SK-N-SH treated with all-trans-retinoic acid at 6 μM for 48 hours (cell line): Measurements from ENCODE around the gene GNAQ.

ENCODE experiments used
- ATAC-seq: fragments of 200-7000 bp; cut with Tn5 transposase; 3 replicates; pipeline ENCODE4 v1.9.1; 2020; ENCODE audit warnings: mild to moderate bottlenecking, moderate library complexity
- ARNTL ChIP-seq: fragments of 450-650 bp; formaldehyde crosslinking; IDR thresholded peaks from 2 replicates; pipeline ENCODE4 v1.5.0; 2020; ENCODE audit warnings: low read depth, mild to moderate bottlenecking, moderate library complexity, borderline replicate concordance
- BACH2 ChIP-seq: fragments of 250-450 bp; sonication (Bioruptor Pico); IDR thresholded peaks from 2 replicates; pipeline ENCODE4 v1.9.0; 2021; ENCODE audit warnings: mild to moderate bottlenecking, borderline replicate concordance
- CREB5 ChIP-seq: fragments of 250-450 bp; sonication (Bioruptor Pico); IDR thresholded peaks from 2 replicates; pipeline ENCODE4 v1.5.1; 2020; ENCODE audit warnings: low read depth, mild to moderate bottlenecking, moderate library complexity
- CSDC2 ChIP-seq: fragments of 250-450 bp; sonication (Bioruptor Pico); IDR thresholded peaks from 2 replicates; pipeline ENCODE4 v1.5.0; 2020; ENCODE audit warnings: mild to moderate bottlenecking, moderate library complexity
- CSRNP3 ChIP-seq: fragments of 250-450 bp; sonication (Bioruptor Pico); IDR thresholded peaks from 2 replicates; pipeline ENCODE4 v1.5.1; 2021; ENCODE audit warnings: mild to moderate bottlenecking, moderate library complexity
- ESRRG ChIP-seq: fragments of 250-450 bp; sonication (Bioruptor Pico); IDR thresholded peaks from 2 replicates; pipeline ENCODE4 v1.6.1; 2021; ENCODE audit warnings: mild to moderate bottlenecking
- GLIS3 ChIP-seq: fragments of 250-450 bp; sonication (Bioruptor Pico); IDR thresholded peaks from 2 replicates; pipeline ENCODE4 v1.5.0; 2020; ENCODE audit warnings: mild to moderate bottlenecking, moderate library complexity
- ISL1 ChIP-seq: fragments of 250-450 bp; sonication (Bioruptor Pico); IDR thresholded peaks from 2 replicates; pipeline ENCODE4 v2.1.2; 2022; ENCODE audit warnings: mild to moderate bottlenecking, moderate library complexity
- OSR1 ChIP-seq: fragments of 250-450 bp; sonication (Bioruptor Pico); IDR thresholded peaks from 2 replicates; pipeline ENCODE4 v1.8.0; 2022; ENCODE audit warnings: moderate library complexity, mild to moderate bottlenecking, inconsistent platforms
- PATZ1 ChIP-seq: fragments of 250-450 bp; sonication (Bioruptor Pico); IDR thresholded peaks from 2 replicates; pipeline ENCODE4 v1.8.0; 2020; ENCODE audit warnings: mild to moderate bottlenecking, moderate library complexity, borderline replicate concordance
- POU6F1 ChIP-seq: fragments of 250-450 bp; sonication (Bioruptor Pico); IDR thresholded peaks from 2 replicates; pipeline ENCODE4 v1.8.0; 2021; ENCODE audit warnings: low read depth, mild to moderate bottlenecking, moderate library complexity, borderline replicate concordance
- PPARA ChIP-seq: fragments of 250-450 bp; sonication (Bioruptor Pico); IDR thresholded peaks from 2 replicates; pipeline ENCODE4 v1.5.0; 2020; ENCODE audit warnings: mild to moderate bottlenecking, borderline replicate concordance
- SNAI2 ChIP-seq: fragments of 250-450 bp; sonication (Bioruptor Pico); IDR thresholded peaks from 2 replicates; pipeline ENCODE4 v1.5.0; 2020; ENCODE audit warnings: mild to moderate bottlenecking, moderate library complexity
- TCF4 ChIP-seq: fragments of 250-450 bp; sonication (Bioruptor Pico); IDR thresholded peaks from 2 replicates; pipeline ENCODE4 v1.8.0; 2021; ENCODE audit warnings: mild to moderate bottlenecking, moderate library complexity, borderline replicate concordance
- TOX ChIP-seq: fragments of 250-450 bp; sonication (Bioruptor Pico); IDR thresholded peaks from 2 replicates; pipeline ENCODE4 v1.8.0; 2021; ENCODE audit warnings: mild to moderate bottlenecking, moderate library complexity, borderline replicate concordance
- TSHZ2 ChIP-seq: fragments of 250-450 bp; sonication (Bioruptor Pico); IDR thresholded peaks from 2 replicates; pipeline ENCODE4 v1.5.0; 2020; ENCODE audit warnings: mild to moderate bottlenecking, moderate library complexity
- ZC3H10 ChIP-seq: fragments of 250-450 bp; sonication (Bioruptor Pico); IDR thresholded peaks from 2 replicates; pipeline ENCODE4 v1.5.1; 2021; ENCODE audit warnings: mild to moderate bottlenecking, moderate library complexity
- ZFP3 ChIP-seq: fragments of 250-450 bp; sonication (Bioruptor Pico); IDR thresholded peaks from 2 replicates; pipeline ENCODE4 v1.5.0; 2020; ENCODE audit warnings: mild to moderate bottlenecking, moderate library complexity
- ZFP30 ChIP-seq: fragments of 450-650 bp; formaldehyde crosslinking; IDR thresholded peaks from 2 replicates; pipeline ENCODE4 v1.5.0; 2022; ENCODE audit warnings: mild to moderate bottlenecking, moderate library complexity
- ZNF70 ChIP-seq: fragments of 450-650 bp; formaldehyde crosslinking; IDR thresholded peaks from 2 replicates; pipeline ENCODE4 v1.5.0; 2020; ENCODE audit warnings: mild to moderate bottlenecking, moderate library complexity
- ZNF8 ChIP-seq: fragments of 450-650 bp; formaldehyde crosslinking; IDR thresholded peaks from 2 replicates; pipeline ENCODE4 v1.5.0; 2020; ENCODE audit warnings: mild to moderate bottlenecking, moderate library complexity

Gene GNAQ

DNA sequence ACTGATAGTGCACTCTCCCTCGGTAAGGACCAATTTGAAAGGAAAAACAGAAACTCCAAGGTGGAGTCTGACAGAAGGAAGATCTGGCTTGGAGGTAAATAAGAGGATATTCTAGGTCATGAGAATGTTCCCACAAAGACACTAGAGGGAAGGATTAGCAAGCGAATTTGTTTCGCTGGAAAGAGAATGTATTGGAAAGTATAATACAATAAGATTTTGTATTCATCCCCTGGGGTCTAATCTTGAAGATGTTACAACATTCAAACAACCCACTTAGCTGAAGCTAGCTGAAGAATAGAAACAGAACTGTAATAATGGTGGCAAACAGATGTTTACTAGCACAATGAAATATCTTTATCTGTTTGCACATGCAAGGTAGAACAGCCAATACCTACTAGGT lies 158.7 kb downstream of the GNAQ start (continued):
- TF ChIP-seq ZFP3 (no peak), SNAI2 (CRISPR knock-in tag) (no peak)

GRCh38 chr9:77872177-77872576 lies 159.4 kb downstream of the GNAQ start:
- TF ChIP-seq ZNF70 (CRISPR knock-in tag) (no peak), ISL1 (no peak), SNAI2 (CRISPR knock-in tag) (no peak), ZNF8 (CRISPR knock-in tag) (no peak), PATZ1 (CRISPR knock-in tag) (no peak), ZFP30 (CRISPR knock-in tag) (no peak), CREB5 (CRISPR knock-in tag) (no peak), GLIS3 (CRISPR knock-in tag) (no peak), ARNTL (CRISPR knock-in tag) (no peak), BACH2 (CRISPR knock-in tag) (no peak), TSHZ2 (CRISPR knock-in tag) (no peak), TCF4 (CRISPR knock-in tag) (no peak), ZC3H10 (CRISPR knock-in tag) (no peak)
- TF ChIP-seq, all 23 proteins: peak for 0
- ATAC-seq = no peak

- TF ChIP-seq TSHZ2 (CRISPR knock-in tag) (no peak), TOX (CRISPR knock-in tag) (no peak)
- no peak for ATAC-seq
Observed at GRCh38 chr9:77871483-77871882, 160.1 kb downstream of the GNAQ start.

GRCh38 chr9:77866878-77867277 lies 164.7 kb downstream of the GNAQ start:
- no peak for ATAC-seq
- TF ChIP-seq TCF4 (CRISPR knock-in tag) (no peak), CSRNP3 (CRISPR knock-in tag) (no peak), TOX (CRISPR knock-in tag) (no peak), ESRRG (CRISPR knock-in tag) (no peak), POU6F1 (CRISPR knock-in tag) (no peak), GLIS3 (CRISPR knock-in tag) (no peak), ISL1 (no peak), BACH2 (CRISPR knock-in tag) (no peak), SNAI2 (CRISPR knock-in tag) (no peak), PPARA (CRISPR knock-in tag) (no peak), OSR1 (no peak), CSDC2 (no peak), ZC3H10 (CRISPR knock-in tag) (no peak), CREB5 (CRISPR knock-in tag) (no peak)
